ENCODE results near the gene PHLPP2. TPM values are rescaled to one million over a fixed set of nuclear protein-coding genes. Genes with fewer than 3 reads are reported as not detected.
A peak's percentile ranks its signal among the peaks of the same experiment; 100 is the strongest.

Gene PHLPP2
- polyA plus RNA-seq, 4 donors = 3.6 to 31.7 (median 16.1) TPM

- no peak overlapping the region for H3K27ac ChIP-seq (ENCODE audit: low read depth in 1 of 3, low read length in 2 of 3)
- FAIRE-seq = no peak
- peak; percentile 24 to 54 for DNase-seq
Observed at GRCh38 chr16:71629278-71630016, 95.1 kb downstream of the PHLPP2 start.

GRCh38 chr16:71628810-71629209 lies 95.7 kb downstream of the PHLPP2 start:
- Histone ChIP-seq H3K4me1 (ENCODE audit: control insufficient read depth in 3 of 3, insufficient read depth in 2 of 3, low read depth in 1 of 3, low read length in 2 of 3) (peaks cover 2 to 13% (median 5%) of the 10 kb centered on the region in 3 donors), H3K36me3 (ENCODE audit: control insufficient read depth in 3 of 3, insufficient read depth in 2 of 3, low read depth in 1 of 3, low read length in 3 of 3) (peaks cover 2 to 44% (median 3%) of the 10 kb centered on the region in 3 donors), H3K9me3 (ENCODE audit: control insufficient read depth in 2 of 2, insufficient read depth in 1 of 2, low read depth in 1 of 2, low read length in 1 of 2) (no peaks in the 10 kb centered on the region), H3K4me3 (ENCODE audit: low read depth in 1 of 3, low read length in 3 of 3) (peak overlapping the region in 1 of 3 donors; percentile 8), H3K27me3 (ENCODE audit: control insufficient read depth in 3 of 3, insufficient read depth in 3 of 3, low read length in 3 of 3) (peaks cover 0 to 5% (median 5%) of the 10 kb centered on the region in 3 donors), H3K27ac (ENCODE audit: low read depth in 1 of 3, low read length in 2 of 3) (peak overlapping the region in 1 of 3 donors; percentile 14)
- no peak for FAIRE-seq
- 30 to 38% (median 35%) methylated on average over 5 of the region's 5 CpGs for WGBS, 3 donors
- peak; percentile 24 to 30 for DNase-seq

More at GRCh38 chr16:71629278-71630016, 95.1 kb downstream of the PHLPP2 start:
- Histone ChIP-seq H3K9me3 (ENCODE audit: control insufficient read depth in 2 of 2, insufficient read depth in 1 of 2, low read depth in 1 of 2, low read length in 1 of 2) (no peaks in the 10 kb centered on the region), H3K27me3 (ENCODE audit: control insufficient read depth in 3 of 3, insufficient read depth in 3 of 3, low read length in 3 of 3) (peaks cover 0 to 5% (median 5%) of the 10 kb centered on the region in 3 donors), H3K36me3 (ENCODE audit: control insufficient read depth in 3 of 3, insufficient read depth in 2 of 3, low read depth in 1 of 3, low read length in 3 of 3) (peaks cover 2 to 50% (median 5%) of the 10 kb centered on the region in 3 donors), H3K4me3 (ENCODE audit: low read depth in 1 of 3, low read length in 3 of 3) (no peak overlapping the region), H3K4me1 (ENCODE audit: control insufficient read depth in 3 of 3, insufficient read depth in 2 of 3, low read depth in 1 of 3, low read length in 2 of 3) (peaks cover 2 to 13% (median 5%) of the 10 kb centered on the region in 3 donors)
- 42 to 61% (median 50%) methylated on average over 11 of the region's 11 CpGs for WGBS, 3 donors

GRCh38 chr16:71627731-71628181 lies 96.7 kb downstream of the PHLPP2 start:
- H3K36me3 ChIP-seq (ENCODE audit: control insufficient read depth in 3 of 3, insufficient read depth in 2 of 3, low read depth in 1 of 3, low read length in 3 of 3) = peaks cover 0 to 35% (median 2%) of the 10 kb centered on the region in 3 donors
- peak overlapping the region in 2 of 3 donors; percentile 70 to 97 for H3K27ac ChIP-seq (ENCODE audit: low read depth in 1 of 3, low read length in 2 of 3)
- H3K27me3 ChIP-seq (ENCODE audit: control insufficient read depth in 3 of 3, insufficient read depth in 3 of 3, low read length in 3 of 3) = peaks cover 0 to 5% (median 5%) of the 10 kb centered on the region in 3 donors
- no peaks in the 10 kb centered on the region for H3K9me3 ChIP-seq (ENCODE audit: control insufficient read depth in 2 of 2, insufficient read depth in 1 of 2, low read depth in 1 of 2, low read length in 1 of 2)
- FAIRE-seq (no peak), DNase-seq (peak; percentile 56 to 72)
- H3K4me3 ChIP-seq (ENCODE audit: low read depth in 1 of 3, low read length in 3 of 3) = peak overlapping the region in 2 of 3 donors; percentile 84 to 94
- WGBS, 3 donors = 22 to 44% (median 30%) methylated on average over 6 to 7 of the region's 7 CpGs
- H3K4me1 ChIP-seq (ENCODE audit: control insufficient read depth in 3 of 3, insufficient read depth in 2 of 3, low read depth in 1 of 3, low read length in 2 of 3) = peaks cover 2 to 13% (median 5%) of the 10 kb centered on the region in 3 donors

GRCh38 chr16:71626858-71627213 lies 97.7 kb downstream of the PHLPP2 start:
- DNase-seq (peak; percentile 94 to 96), FAIRE-seq (no peak)
- Histone ChIP-seq H3K36me3 (ENCODE audit: control insufficient read depth in 3 of 3, insufficient read depth in 2 of 3, low read depth in 1 of 3, low read length in 3 of 3) (peaks cover 0 to 33% (median 2%) of the 10 kb centered on the region in 3 donors), H3K4me1 (ENCODE audit: control insufficient read depth in 3 of 3, insufficient read depth in 2 of 3, low read depth in 1 of 3, low read length in 2 of 3) (peaks cover 2 to 13% (median 5%) of the 10 kb centered on the region in 3 donors), H3K9me3 (ENCODE audit: control insufficient read depth in 2 of 2, insufficient read depth in 1 of 2, low read depth in 1 of 2, low read length in 1 of 2) (no peaks in the 10 kb centered on the region), H3K27ac (ENCODE audit: low read depth in 1 of 3, low read length in 2 of 3) (peak overlapping the region; percentile 83 to 97 (median 95)), H3K27me3 (ENCODE audit: control insufficient read depth in 3 of 3, insufficient read depth in 3 of 3, low read length in 3 of 3) (peaks cover 0 to 5% (median 5%) of the 10 kb centered on the region in 3 donors), H3K4me3 (ENCODE audit: low read depth in 1 of 3, low read length in 3 of 3) (peak overlapping the region; percentile 56 to 94 (median 84))
- 2 to 8% (median 8%) methylated on average over 10 to 13 of the region's 13 CpGs for WGBS, 3 donors

GRCh38 chr16:71626018-71626857 lies 98.3 kb downstream of the PHLPP2 start, which contains the start of gene MARVELD3:
Gene MARVELD3 (plus strand): TSS chr16:71626184. CDS start chr16:71626230, 46 bp downstream.
- DNase-seq (peak; percentile 89 to 97), FAIRE-seq (no peak)
- peaks cover 2 to 13% (median 5%) of the 10 kb centered on the region in 3 donors for H3K4me1 ChIP-seq (ENCODE audit: control insufficient read depth in 3 of 3, insufficient read depth in 2 of 3, low read depth in 1 of 3, low read length in 2 of 3)
- peaks cover 0 to 5% (median 5%) of the 10 kb centered on the region in 3 donors for H3K27me3 ChIP-seq (ENCODE audit: control insufficient read depth in 3 of 3, insufficient read depth in 3 of 3, low read length in 3 of 3)
- peak within 1 kb of the TSS; percentile 83 to 97 (median 95) for H3K27ac ChIP-seq (ENCODE audit: low read depth in 1 of 3, low read length in 2 of 3)
- H3K36me3 ChIP-seq (ENCODE audit: control insufficient read depth in 3 of 3, insufficient read depth in 2 of 3, low read depth in 1 of 3, low read length in 3 of 3) = peaks cover 0 to 29% (median 2%) of the 10 kb centered on the region in 3 donors
- peak within 1 kb of the TSS; percentile 56 to 94 (median 84) for H3K4me3 ChIP-seq (ENCODE audit: low read depth in 1 of 3, low read length in 3 of 3)
- no peaks in the 10 kb centered on the region for H3K9me3 ChIP-seq (ENCODE audit: control insufficient read depth in 2 of 2, insufficient read depth in 1 of 2, low read depth in 1 of 2, low read length in 1 of 2)
- WGBS, 3 donors = 1 to 3% (median 2%) methylated on average over 63 to 98 of the region's 98 CpGs

GRCh38 chr16:71625113-71625850 lies 99.2 kb downstream of the PHLPP2 start:
- Histone ChIP-seq H3K36me3 (ENCODE audit: control insufficient read depth in 3 of 3, insufficient read depth in 2 of 3, low read depth in 1 of 3, low read length in 3 of 3) (peaks cover 0 to 25% (median 0%) of the 10 kb centered on the region in 3 donors), H3K9me3 (ENCODE audit: control insufficient read depth in 2 of 2, insufficient read depth in 1 of 2, low read depth in 1 of 2, low read length in 1 of 2) (no peaks in the 10 kb centered on the region)
- no peak for DNase-seq

GRCh38 chr16:71623597-71623996 lies 100.9 kb downstream of the PHLPP2 start:
- Histone ChIP-seq H3K4me1 (ENCODE audit: control insufficient read depth in 3 of 3, insufficient read depth in 2 of 3, low read depth in 1 of 3, low read length in 2 of 3) (peaks cover under 1 to 7% (median 5%) of the 10 kb centered on the region in 3 donors), H3K36me3 (ENCODE audit: control insufficient read depth in 3 of 3, insufficient read depth in 2 of 3, low read depth in 1 of 3, low read length in 3 of 3) (peaks cover 0 to 9% (median 0%) of the 10 kb centered on the region in 3 donors), H3K4me3 (ENCODE audit: low read depth in 1 of 3, low read length in 3 of 3) (no peak overlapping the region), H3K27me3 (ENCODE audit: control insufficient read depth in 3 of 3, insufficient read depth in 3 of 3, low read length in 3 of 3) (peaks cover 0 to 5% (median 5%) of the 10 kb centered on the region in 3 donors), H3K9me3 (ENCODE audit: control insufficient read depth in 2 of 2, insufficient read depth in 1 of 2, low read depth in 1 of 2, low read length in 1 of 2) (no peaks in the 10 kb centered on the region), H3K27ac (ENCODE audit: low read depth in 1 of 3, low read length in 2 of 3) (no peak overlapping the region)
- no peak for DNase-seq
- FAIRE-seq = no peak
- WGBS, 3 donors = 26 to 44% (median 37%) methylated on average over 3 of the region's 3 CpGs

More at GRCh38 chr16:71625113-71625850, 99.2 kb downstream of the PHLPP2 start:
- Histone ChIP-seq H3K4me1 (ENCODE audit: control insufficient read depth in 3 of 3, insufficient read depth in 2 of 3, low read depth in 1 of 3, low read length in 2 of 3) (peaks cover 2 to 13% (median 5%) of the 10 kb centered on the region in 3 donors), H3K27ac (ENCODE audit: low read depth in 1 of 3, low read length in 2 of 3) (no peak overlapping the region), H3K4me3 (ENCODE audit: low read depth in 1 of 3, low read length in 3 of 3) (peak overlapping the region in 2 of 3 donors; percentile 84 to 94), H3K27me3 (ENCODE audit: control insufficient read depth in 3 of 3, insufficient read depth in 3 of 3, low read length in 3 of 3) (peaks cover 0 to 5% (median 5%) of the 10 kb centered on the region in 3 donors)
- FAIRE-seq = no peak
- 91 to 92% (median 92%) methylated on average over 6 to 7 of the region's 7 CpGs for WGBS, 3 donors

Data from small intestine (tissue), 7 donors.